Daoy (cell line): ENCODE results near the gene PPARG. TPM values are rescaled to one million over a fixed set of nuclear protein-coding genes. Genes with fewer than 3 reads are reported as not detected.

ENCODE experiments used
- DNase-seq: peaks from one replicate; pipeline ENCODE4 v3.0.0-alpha.2; 2015; ENCODE audit warnings: low read depth
- total RNA-seq: library from RNA; depleted of rRNA; stranded (reverse); fragments of >200 nt; shearing (Covaris generic); gene quantifications from 2 replicates; pipeline ENCODE4 v1.2.3, GENCODE V29; 2014

The PPARG gene
- total RNA-seq, 1 experiment from 2014 or later: 76.2 TPM

GRCh38 chr3:12343047-12343501, 54.2 kb downstream of the PPARG start:
- DNase-seq: peak; percentile 13

GRCh38 chr3:12345141-12345561, 56.3 kb downstream of the PPARG start:
- DNase-seq: peak; percentile 47

- DNase-seq: no peak
Observed at GRCh38 chr3:12345584-12346494, 57.0 kb downstream of the PPARG start.

GRCh38 chr3:12347301-12347700, 58.4 kb downstream of the PPARG start:
- no peak for DNase-seq

- DNase-seq: peak; percentile 16
Observed at GRCh38 chr3:12349895-12350811, 61.3 kb downstream of the PPARG start.

GRCh38 chr3:12351145-12351544, 62.3 kb downstream of the PPARG start:
- DNase-seq: no peak

GRCh38 chr3:12352253-12352652, 63.4 kb downstream of the PPARG start:
- DNase-seq: no peak

GRCh38 chr3:12352755-12353154, 63.9 kb downstream of the PPARG start:
- DNase-seq: no peak

- no peak for DNase-seq
Observed at GRCh38 chr3:12353796-12354525, 65.1 kb downstream of the PPARG start.

- DNase-seq: no peak
Observed at GRCh38 chr3:12356175-12356574, 67.3 kb downstream of the PPARG start.

- peak; percentile 11 for DNase-seq
Observed at GRCh38 chr3:12356996-12357395, 68.1 kb downstream of the PPARG start.

GRCh38 chr3:12357456-12357855, 68.6 kb downstream of the PPARG start:
- no peak for DNase-seq

GRCh38 chr3:12363397-12364195, 74.7 kb downstream of the PPARG start:
- DNase-seq: peak; percentile 53

- DNase-seq: peak; percentile 23
Observed at GRCh38 chr3:12367346-12367745, 78.5 kb downstream of the PPARG start.

GRCh38 chr3:12369029-12369428, 80.2 kb downstream of the PPARG start:
- peak; percentile 28 for DNase-seq

GRCh38 chr3:12369598-12369997, 80.7 kb downstream of the PPARG start:
- DNase-seq: no peak

GRCh38 chr3:12370758-12371157, 81.9 kb downstream of the PPARG start:
- DNase-seq: peak; percentile 55

- DNase-seq: peak; percentile 42
Observed at GRCh38 chr3:12371525-12372140, 82.8 kb downstream of the PPARG start.

GRCh38 chr3:12372741-12373280, 83.9 kb downstream of the PPARG start:
- DNase-seq: no peak

GRCh38 chr3:12375572-12375971, 86.7 kb downstream of the PPARG start:
- no peak for DNase-seq
